Measurements from ENCODE around the gene MRM2.
A peak's percentile ranks its signal among the peaks of the same experiment; 100 is the strongest.

MRM2 gene

DNA sequence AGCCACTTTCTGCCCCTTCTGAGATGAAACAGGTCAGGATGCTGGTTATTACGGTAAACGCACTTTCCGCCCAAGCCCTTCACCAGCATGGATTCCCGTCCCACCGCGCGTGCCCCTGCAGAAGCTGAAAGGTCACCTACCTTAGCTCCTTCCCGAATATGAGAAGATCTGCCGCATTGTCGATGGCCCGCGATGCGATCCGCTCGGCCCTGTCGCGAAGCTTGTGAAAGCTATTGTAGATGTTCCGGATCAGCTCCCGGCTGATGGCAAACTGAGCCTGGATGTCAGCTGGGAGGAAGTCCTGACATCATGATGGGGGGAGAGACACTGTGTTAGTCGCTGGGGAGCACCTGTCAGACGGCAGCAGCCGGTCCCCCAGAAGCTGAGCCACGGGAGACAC lies 22.2 kb upstream of the MRM2 start:
- no peak for DNase-seq

DNA sequence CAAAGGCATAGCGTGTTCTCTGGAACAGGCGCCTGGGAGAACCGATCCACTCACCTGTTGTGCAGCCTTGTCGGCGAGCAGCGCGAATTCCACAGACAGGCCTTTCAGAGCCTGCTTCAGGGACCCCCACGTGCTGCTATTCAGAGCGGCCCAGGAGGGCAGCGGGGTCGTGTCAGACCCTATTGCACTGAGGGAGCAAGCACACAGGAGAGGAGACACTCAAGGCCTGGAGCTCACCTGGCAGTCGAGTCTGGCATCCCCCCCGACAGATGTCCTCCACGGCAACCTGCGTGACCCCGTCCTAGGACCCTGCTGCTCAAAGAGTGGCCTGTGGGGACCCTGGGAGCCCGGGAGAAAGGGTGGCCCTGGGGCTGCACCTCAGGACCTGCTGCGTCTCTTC lies 21.2 kb upstream of the MRM2 start:
- no peak for DNase-seq

DNA sequence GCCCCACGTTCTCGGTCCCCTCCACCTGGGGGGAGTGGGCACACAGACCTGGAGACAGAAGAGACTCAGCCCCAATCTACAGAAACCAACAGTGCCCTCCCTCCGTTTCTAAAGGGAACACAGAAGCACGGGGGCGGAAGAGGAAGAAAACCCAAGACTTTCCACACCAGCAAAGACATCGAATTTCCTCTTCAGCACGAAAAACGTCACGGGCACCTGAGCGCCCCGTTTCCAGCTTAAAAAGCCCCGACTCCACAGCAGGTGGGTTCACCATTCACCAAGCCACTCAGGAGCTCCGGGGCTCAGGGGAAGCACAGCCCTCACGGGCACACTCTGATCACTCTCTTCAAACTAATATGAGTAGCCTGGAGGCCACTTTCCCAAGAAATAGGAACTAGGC lies 19.6 kb upstream of the MRM2 start:
- peak; percentile 39 for DNase-seq

- DNase-seq = no peak
These were observed 18.8 kb upstream of the MRM2 start for GRCh38 chr7:2260820-2261219.

DNA sequence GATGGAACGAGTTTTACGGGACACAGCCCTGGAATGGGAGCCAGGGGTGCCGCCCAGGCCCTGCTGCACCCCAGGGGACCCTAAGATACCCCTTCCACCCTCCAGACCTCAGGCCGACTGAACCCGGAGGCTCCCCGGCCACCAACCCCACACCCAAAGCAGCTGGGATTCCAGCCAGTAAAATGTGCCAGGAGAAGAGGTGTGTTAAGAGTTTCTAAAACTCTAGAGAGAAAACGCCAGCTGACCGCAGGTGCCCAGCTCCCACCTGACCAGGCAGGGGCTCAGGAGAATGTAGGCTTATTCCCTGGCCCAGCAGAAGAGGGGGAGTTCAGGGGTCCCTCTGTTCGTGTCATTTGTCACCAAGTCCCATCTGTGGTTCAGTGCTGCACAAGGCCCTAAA lies 17.5 kb upstream of the MRM2 start:
- no peak for DNase-seq

GRCh38 chr7:2258661-2259365 lies 16.8 kb upstream of the MRM2 start:
- no peak for DNase-seq

- DNase-seq = no peak
These were observed 15.6 kb upstream of the MRM2 start for GRCh38 chr7:2257651-2258050.

DNA sequence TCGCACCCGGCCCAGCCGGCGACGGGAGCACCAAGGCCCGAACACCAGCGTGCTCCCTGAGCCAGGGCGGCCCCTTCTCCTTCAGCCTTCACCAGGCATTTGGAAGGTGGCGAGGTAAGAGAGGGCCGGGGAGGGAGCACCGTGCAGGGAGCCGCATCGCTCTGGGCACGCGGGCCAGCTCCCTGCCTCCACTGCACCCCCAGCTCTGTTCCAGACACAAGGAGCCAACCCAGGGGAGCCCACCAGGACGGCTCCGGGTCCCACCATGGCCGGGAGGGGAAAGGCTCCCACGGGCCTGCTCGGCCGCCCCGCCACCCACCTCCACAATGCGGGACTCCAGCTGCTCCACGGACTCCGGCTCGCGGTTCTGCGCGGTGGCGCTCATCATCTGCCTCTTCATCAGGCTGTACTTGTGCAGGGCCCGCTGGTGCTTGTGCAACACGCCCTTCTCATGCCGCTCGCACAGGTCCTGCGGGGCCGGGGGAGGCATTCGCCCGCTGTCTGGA lies 15.1 kb upstream of the MRM2 start:
- no peak for DNase-seq

DNA sequence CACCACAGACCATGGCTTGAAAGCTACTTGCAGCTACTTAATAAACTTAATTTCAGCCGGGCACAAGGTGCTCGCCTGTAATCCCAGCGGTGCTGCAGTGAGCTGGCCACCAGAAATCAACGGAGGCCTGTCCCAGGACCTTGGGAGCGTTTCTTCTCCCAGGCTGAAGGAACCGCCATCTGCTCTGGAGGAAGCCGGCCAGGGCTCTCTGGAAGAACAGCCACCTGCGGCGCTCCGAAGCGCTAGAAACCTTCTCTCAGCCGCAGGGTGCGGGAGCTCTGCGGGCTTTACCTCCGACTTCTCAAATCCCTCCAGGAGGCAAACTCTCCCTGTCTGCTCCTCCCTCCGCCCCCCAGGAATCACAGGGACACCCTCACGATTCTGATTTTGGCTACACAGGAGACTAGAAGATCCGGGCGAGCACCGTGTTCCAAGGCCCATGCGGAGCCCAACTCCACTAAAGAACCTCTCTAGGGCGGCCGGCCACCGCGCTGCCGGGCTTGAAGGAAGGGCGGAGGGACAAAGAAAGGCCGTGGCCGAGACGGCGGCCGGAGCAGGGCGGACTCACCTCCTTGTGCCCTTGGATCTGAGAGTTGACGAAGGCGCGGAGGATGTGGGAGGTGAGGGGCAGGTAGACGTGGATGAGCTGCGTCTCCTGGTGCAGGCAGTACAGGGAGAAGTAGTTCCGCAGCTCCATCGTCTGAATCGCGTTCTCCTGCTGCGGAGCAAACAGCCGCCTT lies 14.5 kb upstream of the MRM2 start:
- DNase-seq = no peak

DNA sequence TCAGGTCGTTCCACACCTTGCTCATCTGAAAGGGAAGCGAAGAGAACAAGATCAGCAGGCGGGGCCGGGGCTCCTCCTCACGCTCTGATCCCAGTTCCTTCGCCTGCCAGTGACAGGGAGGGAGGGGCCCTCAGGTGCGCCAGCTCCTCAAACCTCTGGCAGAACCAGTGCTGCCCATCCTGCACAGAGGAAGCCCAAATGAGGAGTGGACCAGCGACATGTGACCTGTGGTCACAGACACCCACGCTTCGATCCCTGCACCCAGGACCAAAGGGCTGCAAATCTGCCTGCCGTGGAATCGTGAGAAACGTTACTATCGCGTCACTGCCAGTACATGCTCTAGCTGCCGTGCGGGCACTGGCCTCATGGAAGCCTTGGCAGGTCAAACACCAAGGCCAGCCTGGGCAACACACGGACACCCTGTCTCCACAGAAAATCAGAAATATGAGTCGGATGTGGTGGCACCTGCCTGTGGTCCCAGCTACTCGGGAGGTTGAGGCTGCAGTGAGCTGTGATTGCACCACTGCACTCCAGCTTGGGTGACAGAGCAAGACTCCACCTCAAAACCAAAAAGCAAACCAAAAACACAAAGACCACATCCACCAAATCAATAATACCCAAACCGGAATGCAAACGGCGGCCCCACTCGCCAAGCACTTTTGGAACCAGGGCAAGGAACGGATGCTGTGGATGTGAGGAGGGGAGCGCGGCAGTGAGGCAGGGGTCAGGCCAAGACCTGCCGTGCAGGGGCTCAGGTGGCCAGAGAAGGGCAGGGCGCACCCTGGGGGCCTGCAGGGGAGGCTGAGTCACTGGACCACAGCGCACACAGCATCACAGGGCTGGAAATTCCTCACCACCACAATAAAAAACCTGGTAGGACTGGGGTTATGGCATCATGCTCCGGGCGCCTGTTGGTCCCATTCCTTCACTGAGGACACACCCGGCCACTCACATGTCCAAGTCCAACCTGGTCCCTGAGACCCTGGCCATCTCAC lies 13.4 kb upstream of the MRM2 start:
- no peak for DNase-seq

DNA sequence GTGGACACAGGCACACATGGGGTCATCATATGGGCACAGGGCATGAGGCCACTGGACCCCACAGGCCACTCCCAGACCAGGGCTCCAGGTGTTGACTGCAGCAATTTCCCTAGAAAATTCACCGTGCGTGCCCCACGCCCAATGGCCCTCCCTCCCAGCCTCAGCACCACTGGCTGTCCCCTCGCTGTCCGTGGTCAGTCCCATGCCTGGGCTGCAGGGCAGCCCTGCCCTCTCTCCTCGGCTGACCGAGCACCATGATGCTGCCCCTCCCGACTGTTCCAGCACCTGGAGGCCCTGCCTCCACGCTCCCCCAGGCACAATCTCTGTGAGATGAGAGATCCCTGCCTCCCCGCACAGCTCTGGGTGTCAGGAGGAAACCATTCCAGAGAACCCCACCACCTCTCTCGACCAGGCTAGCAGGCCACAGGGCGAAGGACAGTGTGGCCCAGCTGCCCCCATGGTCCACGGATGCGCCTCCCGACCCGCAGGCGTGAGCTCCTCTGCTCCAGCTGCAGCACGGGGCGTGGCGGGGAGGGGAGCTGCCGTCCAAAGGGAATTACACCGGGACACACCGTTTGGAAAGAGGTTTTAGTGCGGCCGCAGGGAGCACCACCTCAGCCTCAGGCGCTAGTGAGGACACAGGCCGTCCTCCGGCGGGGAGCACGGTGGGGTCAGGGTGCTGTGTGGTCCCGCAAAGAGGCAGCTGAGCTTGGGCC lies 12.6 kb upstream of the MRM2 start:
- DNase-seq = no peak

- DNase-seq = no peak
These were observed 11.7 kb upstream of the MRM2 start for GRCh38 chr7:2253525-2254244.

DNA sequence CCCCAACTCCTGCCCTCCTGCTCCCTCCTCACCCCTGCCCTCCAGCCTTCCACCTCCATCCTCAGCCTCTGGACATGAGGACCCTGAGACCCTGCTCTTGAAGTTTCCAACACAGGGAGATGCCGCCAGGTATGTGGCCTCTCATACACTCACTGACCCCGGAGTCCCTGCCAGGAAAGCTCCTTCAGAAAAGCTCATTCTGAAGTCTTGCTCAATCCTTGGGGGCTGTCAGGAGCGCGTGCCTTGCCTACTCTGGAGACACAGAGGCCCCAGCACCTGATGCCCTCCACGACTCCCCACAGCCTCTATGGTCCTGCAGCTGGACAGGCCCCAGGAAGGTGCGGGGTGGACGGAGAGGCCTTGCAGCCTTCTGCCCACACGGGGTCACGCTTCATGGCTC lies 11.0 kb upstream of the MRM2 start:
- DNase-seq = no peak

- no peak for DNase-seq
These were observed 10.1 kb upstream of the MRM2 start for GRCh38 chr7:2251841-2252771.

DNA sequence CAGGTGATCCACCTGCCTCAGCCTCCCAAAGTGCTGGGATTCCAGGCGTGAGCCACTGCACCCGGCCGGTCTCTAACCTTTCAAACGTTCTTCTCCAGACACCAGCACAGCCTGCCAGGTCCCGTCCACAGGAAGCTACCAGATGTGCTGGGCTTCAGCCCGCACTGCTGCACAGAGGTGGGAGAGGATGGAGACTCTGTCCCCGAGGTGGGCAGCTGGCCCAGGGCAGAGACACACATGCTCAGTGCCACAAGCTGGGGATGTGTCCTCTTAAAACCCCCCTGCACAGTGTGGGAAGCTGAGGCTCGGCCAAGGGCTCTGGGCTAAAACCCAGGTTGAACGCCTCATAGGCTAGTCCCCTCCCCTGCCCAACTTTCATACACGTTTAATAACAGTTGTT lies 9.4 kb upstream of the MRM2 start:
- DNase-seq = no peak

GRCh38 chr7:2249744-2250323 lies 7.8 kb upstream of the MRM2 start:
- no peak for DNase-seq

GRCh38 chr7:2248984-2249694 lies 7.1 kb upstream of the MRM2 start:
- no peak for DNase-seq

DNA sequence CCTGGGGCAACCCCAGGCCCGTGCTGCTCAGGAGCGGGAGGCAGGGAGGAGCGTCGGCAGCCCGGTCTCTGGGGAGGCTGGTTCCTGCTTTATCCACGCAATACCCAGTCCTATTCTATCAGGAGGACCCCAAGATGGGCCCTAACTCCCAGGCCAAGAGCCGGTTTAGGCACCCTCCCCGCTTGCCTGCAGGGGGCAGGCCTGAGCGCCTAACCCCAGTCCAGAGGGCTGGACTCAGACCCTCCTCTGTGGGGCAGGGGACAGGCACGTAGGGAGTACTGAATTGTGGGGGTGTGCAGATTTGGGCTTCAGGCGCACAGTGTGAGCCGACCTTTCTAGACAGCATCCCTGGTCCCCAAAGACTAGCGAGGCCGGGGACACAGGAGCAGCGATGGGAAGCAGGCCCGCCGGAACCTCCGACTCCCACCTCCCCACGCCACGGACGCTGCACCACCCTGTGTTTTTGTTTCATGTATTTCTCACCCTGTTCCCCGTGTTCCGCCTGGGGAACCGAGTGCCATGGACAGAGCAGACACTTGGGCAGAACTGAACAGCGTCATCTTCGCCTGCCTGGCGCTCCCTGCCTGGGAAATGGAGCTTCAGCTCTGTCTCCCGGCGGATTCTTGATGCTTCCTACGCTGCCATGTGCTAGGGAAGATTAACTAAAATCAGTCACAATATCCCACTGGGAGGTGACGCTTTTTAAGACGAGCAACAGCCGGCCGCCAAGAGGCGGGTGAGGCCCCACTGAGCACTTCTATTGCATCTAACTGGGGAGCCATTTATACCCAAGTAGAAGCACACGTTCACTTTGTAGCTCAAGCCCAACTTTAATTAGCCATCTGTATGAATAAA lies 5.4 kb upstream of the MRM2 start:
- peak; percentile 33 for DNase-seq

Measured in activated T-cell treated with anti-CD3 and anti-CD28 coated beads, Interleukin-2, amount 50 U/mL, for 1 hour (primary cell).